A549 (cell line): Measurements from ENCODE around the gene ARG2. TPM values are rescaled to one million over a fixed set of nuclear protein-coding genes. Genes with fewer than 3 reads are reported as not detected.

ENCODE experiments used
- ATAC-seq, 2 experiments: fragments of 200-7000 bp in 1 of 2; fragments of >200 bp in 1 of 2; cut with Nextera tagmentation in 1 of 2; cut with Tn5 transposase in 1 of 2; 3 replicates each; pipeline versions ENCODE4 v1.8.0 to v1.9.1; 2018 to 2020; ENCODE audit warnings: mild to moderate bottlenecking in 1 of 2, moderate library complexity in 1 of 2
- CTCF ChIA-PET: fragments of 300-600 bp; sonication (Branson Sonifier 250); formaldehyde crosslinking; extraction: SDS; loops from one replicate; lab custom pipeline; 2021; ENCODE audit warnings: antibody characterized with exemption, inconsistent platforms; lab: Yijun Ruan, JAX
- POLR2A ChIA-PET: fragments of 350-600 bp; formaldehyde crosslinking; extraction: SDS; loops from one replicate; lab custom pipeline; 2021; ENCODE audit warnings: antibody characterized with exemption, inconsistent platforms; lab: Yijun Ruan, JAX
- DNase-seq, 2 experiments: peaks; one replicate each; pipeline versions ENCODE4 v3.0.0 to v3.0.0-alpha.2; 2011 to 2016; ENCODE audit warnings: low read depth in 1 of 2, low spot score in 1 of 2
- FAIRE-seq: peaks from 2 replicates; lab custom pipeline; 2011; peaks lifted over from hg19 to GRCh38; lab: Jason Lieb, UNC
- H3K27ac ChIP-seq, 2 experiments: fragments of >200 bp; sonication (Bioruptor Twin); formaldehyde crosslinking; 3 replicates each; pipeline ENCODE4 v1.5.1; 2016 to 2017
- H3K4me1 ChIP-seq: fragments of >200 bp; sonication (Bioruptor Twin); formaldehyde crosslinking; 3 replicates; pipeline ENCODE4 v1.6.1; 2016
- H3K4me2 ChIP-seq: fragments of >200 bp; sonication (Bioruptor Twin); formaldehyde crosslinking; 3 replicates; pipeline ENCODE4 v1.6.1; 2016
- H3K4me3 ChIP-seq: fragments of >200 bp; sonication (Bioruptor Twin); formaldehyde crosslinking; 3 replicates; pipeline ENCODE4 v1.5.1; 2016
- H3K9me3 ChIP-seq: fragments of >200 bp; sonication (Bioruptor Twin); formaldehyde crosslinking; 3 replicates; pipeline ENCODE4 v1.6.1; 2016
- CBX8 ChIP-seq: fragments of 200-600 bp; sonication (generic); IDR thresholded peaks from 2 replicates; pipeline ENCODE4 v1.6.1; 2016
- CHD4 ChIP-seq: fragments of 200-600 bp; sonication (generic); IDR thresholded peaks from 2 replicates; pipeline ENCODE4 v1.6.1; 2016; ENCODE audit warnings: antibody characterized with exemption, mild to moderate bottlenecking, borderline replicate concordance
- EP300 ChIP-seq, 2 experiments: fragments of >200 bp; sonication (Bioruptor Twin); formaldehyde crosslinking; IDR thresholded peaks; 2 replicates in 1 of 2; 3 replicates in 1 of 2; pipeline ENCODE4 v1.6.1; 2016 to 2017
- FOXS1 ChIP-seq: fragments of 250-450 bp; sonication (Bioruptor Pico); IDR thresholded peaks from 2 replicates; pipeline ENCODE4 v1.5.0; 2020; ENCODE audit warnings: mild to moderate bottlenecking, moderate library complexity
- JUNB ChIP-seq: fragments of >200 bp; sonication (Bioruptor Twin); formaldehyde crosslinking; IDR thresholded peaks from 2 replicates; pipeline ENCODE4 v1.6.1; 2016
- KDM1A ChIP-seq: fragments of 200-600 bp; sonication (generic); IDR thresholded peaks from 2 replicates; pipeline ENCODE4 v1.6.1; 2016; ENCODE audit warnings: low read depth, mild to moderate bottlenecking
- KDM5A ChIP-seq: fragments of 200-600 bp; sonication (generic); IDR thresholded peaks from 2 replicates; pipeline ENCODE4 v1.6.1; 2016; ENCODE audit warnings: antibody characterized with exemption, mild to moderate bottlenecking
- MAFK ChIP-seq: fragments of 450-650 bp; IDR thresholded peaks from 2 replicates; pipeline ENCODE4 v1.6.1; 2014; ENCODE audit not compliant: partially characterized antibody
- MYC ChIP-seq: IDR thresholded peaks from 2 replicates; pipeline ENCODE4 v1.6.1; 2012; ENCODE audit warnings: mild to moderate bottlenecking, inconsistent platforms, low read length, improper control_type of control experiment, borderline replicate concordance
- NPAS2 ChIP-seq: fragments of 250-450 bp; sonication (Bioruptor Pico); IDR thresholded peaks from 2 replicates; pipeline ENCODE4 v1.8.0; 2022; ENCODE audit warnings: mild to moderate bottlenecking, moderate library complexity, borderline replicate concordance
- PHF8 ChIP-seq: fragments of 200-600 bp; sonication (generic); IDR thresholded peaks from 2 replicates; pipeline ENCODE4 v1.6.1; 2016; ENCODE audit warnings: low read depth, mild to moderate bottlenecking, antibody characterized with exemption, moderate library complexity, borderline replicate concordance
- POLR2AphosphoS2 ChIP-seq: conservative IDR thresholded peaks from 2 replicates; pipeline ENCODE4 v1.6.1; 2012; ENCODE audit warnings: low read length, improper control_type of control experiment, inconsistent platforms
- SREBF2 ChIP-seq: fragments of 450-650 bp; IDR thresholded peaks from 2 replicates; pipeline ENCODE4 v1.6.1; 2014; ENCODE audit warnings: mild to moderate bottlenecking, moderate library complexity
- TFCP2L1 ChIP-seq: fragments of 250-450 bp; sonication (Bioruptor Pico); IDR thresholded peaks from 2 replicates; pipeline ENCODE4 v1.5.0; 2021; ENCODE audit warnings: mild to moderate bottlenecking
- WGBS: methylation state at CpG from one replicate; pipeline ENCODE4 v1.1.6; 2017; ENCODE audit errors: missing lambda C conversion rate; 5-methylcytosine and 5-hydroxymethylcytosine counted together
- polyA plus RNA-seq, 4 experiments: library from polyadenylated mRNA; depleted of rRNA in 3 of 4; stranded (reverse); fragments of >200 nt; fragmentation: RNase III in 1 of 4; extraction: RNeasy Plus Mini Kit Qiagen cat#74134 plus additional on column Dnase treatment in 1 of 4; gene quantifications; 2 replicates in 3 of 4; 3 replicates in 1 of 4; pipeline ENCODE4 v1.2.3, GENCODE V29; 2011 to 2017
- TF ChIP-seq, protein P1 (sequence below): fragments of 450-650 bp; IDR thresholded peaks from 2 replicates; pipeline ENCODE4 v1.6.1; 2014; ENCODE audit warnings: antibody characterized with exemption
- TF ChIP-seq, protein P2 (sequence below): IDR thresholded peaks from 2 replicates; pipeline ENCODE4 v1.6.1; 2012
- TF ChIP-seq, protein P3 (sequence below): fragments of >200 bp; sonication (Bioruptor Twin); formaldehyde crosslinking; IDR thresholded peaks from 3 replicates; pipeline ENCODE4 v1.5.1; 2016
- TF ChIP-seq, protein P4 (sequence below): IDR thresholded peaks from 2 replicates; pipeline ENCODE4 v1.6.1; 2012; ENCODE audit warnings: low read depth, borderline replicate concordance
- TF ChIP-seq, protein P5 (sequence below): fragments of 250-450 bp; sonication (Bioruptor Pico); IDR thresholded peaks from 2 replicates; pipeline ENCODE4 v1.5.0; 2021; ENCODE audit warnings: mild to moderate bottlenecking, moderate library complexity, borderline replicate concordance

The ARG2 gene
- polyA plus RNA-seq, 2 of the 4 experiments (the other 2 are of a cell fraction): 1.8 to 2.5 TPM

DNA sequence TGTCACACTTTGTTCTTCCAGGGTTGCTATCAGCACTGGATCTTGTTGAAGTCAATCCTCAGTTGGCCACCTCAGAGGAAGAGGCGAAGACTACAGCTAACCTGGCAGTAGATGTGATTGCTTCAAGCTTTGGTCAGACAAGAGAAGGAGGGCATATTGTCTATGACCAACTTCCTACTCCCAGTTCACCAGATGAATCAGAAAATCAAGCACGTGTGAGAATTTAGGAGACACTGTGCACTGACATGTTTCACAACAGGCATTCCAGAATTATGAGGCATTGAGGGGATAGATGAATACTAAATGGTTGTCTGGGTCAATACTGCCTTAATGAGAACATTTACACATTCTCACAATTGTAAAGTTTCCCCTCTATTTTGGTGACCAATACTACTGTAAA, 31.0 kb downstream of the ARG2 start:
- FAIRE-seq: no peak
- Histone ChIP-seq H3K27ac (no peak overlapping the region), H3K4me1 (peaks cover 5% of the 10 kb centered on the region; the same call in 1 of the 3 replicates), H3K9me3 (no peaks in the 10 kb centered on the region), H3K4me2 (no peak overlapping the region), H3K4me3 (no peak overlapping the region)
- DNase-seq: no peak
- ATAC-seq: no peak
- ChIA-PET POLR2A (no interaction called here), CTCF (interaction anchor here (1.2 to 2.3 kb wide), 3 partner anchors 54 to 124 kb away, joined by 3 to 8 read pairs (median 6); no protein-coding TSS in a partner anchor)
- 67% methylated on average over 2 of the region's 2 CpGs for WGBS
- TF ChIP-seq, protein P1, sequence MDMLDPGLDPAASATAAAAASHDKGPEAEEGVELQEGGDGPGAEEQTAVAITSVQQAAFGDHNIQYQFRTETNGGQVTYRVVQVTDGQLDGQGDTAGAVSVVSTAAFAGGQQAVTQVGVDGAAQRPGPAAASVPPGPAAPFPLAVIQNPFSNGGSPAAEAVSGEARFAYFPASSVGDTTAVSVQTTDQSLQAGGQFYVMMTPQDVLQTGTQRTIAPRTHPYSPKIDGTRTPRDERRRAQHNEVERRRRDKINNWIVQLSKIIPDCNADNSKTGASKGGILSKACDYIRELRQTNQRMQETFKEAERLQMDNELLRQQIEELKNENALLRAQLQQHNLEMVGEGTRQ: no peak
- TF ChIP-seq PHF8: no peak
- TF ChIP-seq FOXS1 (CRISPR knock-in tag): no peak
- no peak for TF ChIP-seq CBX8
- no peak for TF ChIP-seq EP300 (IDR thresholded peaks at IDR 0.05)
- TF ChIP-seq MAFK: no peak
- no peak for TF ChIP-seq NPAS2 (CRISPR knock-in tag)

DNA sequence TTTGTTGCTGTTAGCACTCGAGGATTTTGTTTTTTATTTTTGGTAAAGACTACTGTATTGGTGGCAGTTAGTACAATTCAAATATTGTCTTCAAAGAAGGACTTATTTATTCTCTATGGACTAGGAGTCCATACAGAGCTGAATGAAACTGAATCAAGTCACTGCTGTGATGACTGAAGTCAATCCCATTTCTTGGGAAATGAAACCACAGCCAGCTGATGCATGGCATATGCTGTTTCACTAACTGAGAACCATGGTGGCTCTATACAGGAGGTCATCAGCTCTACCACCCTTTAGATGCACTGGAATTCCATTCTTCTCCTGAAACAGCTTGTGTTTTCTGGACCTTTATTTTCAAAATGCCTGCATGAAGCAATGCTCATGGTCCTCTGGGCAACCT, 32.5 kb downstream of the ARG2 start:
- POLR2A ChIA-PET: no interaction called here
- Histone ChIP-seq H3K9me3 (no peaks in the 10 kb centered on the region), H3K4me3 (no peak overlapping the region), H3K4me1 (peaks cover 5% of the 10 kb centered on the region; the same call in 1 of the 3 replicates), H3K27ac (no peak overlapping the region), H3K4me2 (no peak overlapping the region)
- FAIRE-seq: no peak
- no peak for TF ChIP-seq POLR2AphosphoS2
- TF ChIP-seq, protein P2, sequence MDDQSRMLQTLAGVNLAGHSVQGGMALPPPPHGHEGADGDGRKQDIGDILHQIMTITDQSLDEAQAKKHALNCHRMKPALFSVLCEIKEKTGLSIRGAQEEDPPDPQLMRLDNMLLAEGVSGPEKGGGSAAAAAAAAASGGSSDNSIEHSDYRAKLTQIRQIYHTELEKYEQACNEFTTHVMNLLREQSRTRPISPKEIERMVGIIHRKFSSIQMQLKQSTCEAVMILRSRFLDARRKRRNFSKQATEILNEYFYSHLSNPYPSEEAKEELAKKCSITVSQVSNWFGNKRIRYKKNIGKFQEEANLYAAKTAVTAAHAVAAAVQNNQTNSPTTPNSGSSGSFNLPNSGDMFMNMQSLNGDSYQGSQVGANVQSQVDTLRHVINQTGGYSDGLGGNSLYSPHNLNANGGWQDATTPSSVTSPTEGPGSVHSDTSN: no peak
- no peak for TF ChIP-seq MYC
- TF ChIP-seq KDM1A: no peak
- TF ChIP-seq SREBF2: no peak
- no peak for TF ChIP-seq CHD4
- TF ChIP-seq PHF8: no peak
- TF ChIP-seq, protein P1: no peak
- TF ChIP-seq, protein P3, sequence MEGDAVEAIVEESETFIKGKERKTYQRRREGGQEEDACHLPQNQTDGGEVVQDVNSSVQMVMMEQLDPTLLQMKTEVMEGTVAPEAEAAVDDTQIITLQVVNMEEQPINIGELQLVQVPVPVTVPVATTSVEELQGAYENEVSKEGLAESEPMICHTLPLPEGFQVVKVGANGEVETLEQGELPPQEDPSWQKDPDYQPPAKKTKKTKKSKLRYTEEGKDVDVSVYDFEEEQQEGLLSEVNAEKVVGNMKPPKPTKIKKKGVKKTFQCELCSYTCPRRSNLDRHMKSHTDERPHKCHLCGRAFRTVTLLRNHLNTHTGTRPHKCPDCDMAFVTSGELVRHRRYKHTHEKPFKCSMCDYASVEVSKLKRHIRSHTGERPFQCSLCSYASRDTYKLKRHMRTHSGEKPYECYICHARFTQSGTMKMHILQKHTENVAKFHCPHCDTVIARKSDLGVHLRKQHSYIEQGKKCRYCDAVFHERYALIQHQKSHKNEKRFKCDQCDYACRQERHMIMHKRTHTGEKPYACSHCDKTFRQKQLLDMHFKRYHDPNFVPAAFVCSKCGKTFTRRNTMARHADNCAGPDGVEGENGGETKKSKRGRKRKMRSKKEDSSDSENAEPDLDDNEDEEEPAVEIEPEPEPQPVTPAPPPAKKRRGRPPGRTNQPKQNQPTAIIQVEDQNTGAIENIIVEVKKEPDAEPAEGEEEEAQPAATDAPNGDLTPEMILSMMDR: no peak
- TF ChIP-seq, protein P4, sequence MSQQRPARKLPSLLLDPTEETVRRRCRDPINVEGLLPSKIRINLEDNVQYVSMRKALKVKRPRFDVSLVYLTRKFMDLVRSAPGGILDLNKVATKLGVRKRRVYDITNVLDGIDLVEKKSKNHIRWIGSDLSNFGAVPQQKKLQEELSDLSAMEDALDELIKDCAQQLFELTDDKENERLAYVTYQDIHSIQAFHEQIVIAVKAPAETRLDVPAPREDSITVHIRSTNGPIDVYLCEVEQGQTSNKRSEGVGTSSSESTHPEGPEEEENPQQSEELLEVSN: no peak
- TF ChIP-seq NPAS2 (CRISPR knock-in tag): no peak
- no peak for TF ChIP-seq JUNB
- no peak for TF ChIP-seq TFCP2L1
- TF ChIP-seq FOXS1 (CRISPR knock-in tag): no peak
- TF ChIP-seq, protein P5, sequence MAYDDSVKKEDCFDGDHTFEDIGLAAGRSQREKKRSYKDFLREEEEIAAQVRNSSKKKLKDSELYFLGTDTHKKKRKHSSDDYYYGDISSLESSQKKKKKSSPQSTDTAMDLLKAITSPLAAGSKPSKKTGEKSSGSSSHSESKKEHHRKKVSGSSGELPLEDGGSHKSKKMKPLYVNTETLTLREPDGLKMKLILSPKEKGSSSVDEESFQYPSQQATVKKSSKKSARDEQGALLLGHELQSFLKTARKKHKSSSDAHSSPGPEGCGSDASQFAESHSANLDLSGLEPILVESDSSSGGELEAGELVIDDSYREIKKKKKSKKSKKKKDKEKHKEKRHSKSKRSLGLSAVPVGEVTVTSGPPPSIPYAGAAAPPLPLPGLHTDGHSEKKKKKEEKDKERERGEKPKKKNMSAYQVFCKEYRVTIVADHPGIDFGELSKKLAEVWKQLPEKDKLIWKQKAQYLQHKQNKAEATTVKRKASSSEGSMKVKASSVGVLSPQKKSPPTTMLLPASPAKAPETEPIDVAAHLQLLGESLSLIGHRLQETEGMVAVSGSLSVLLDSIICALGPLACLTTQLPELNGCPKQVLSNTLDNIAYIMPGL (CRISPR knock-in tag): no peak
- no peak for TF ChIP-seq KDM5A
- CTCF ChIA-PET: interaction anchor here (1.1 to 3.9 kb wide), 9 partner anchors 8 to 125 kb away, joined by 3 to 15 read pairs (median 5); no protein-coding TSS in a partner anchor
- no peak for DNase-seq
- WGBS: 86% methylated on average over 1 of the region's 1 CpG
- no peak for ATAC-seq
